ENCODE data around the gene ITPK1.

ITPK1 gene

GRCh38 chr14:93023039-93023438, 92.7 kb downstream of the ITPK1 start:
- no peak for DNase-seq

DNA sequence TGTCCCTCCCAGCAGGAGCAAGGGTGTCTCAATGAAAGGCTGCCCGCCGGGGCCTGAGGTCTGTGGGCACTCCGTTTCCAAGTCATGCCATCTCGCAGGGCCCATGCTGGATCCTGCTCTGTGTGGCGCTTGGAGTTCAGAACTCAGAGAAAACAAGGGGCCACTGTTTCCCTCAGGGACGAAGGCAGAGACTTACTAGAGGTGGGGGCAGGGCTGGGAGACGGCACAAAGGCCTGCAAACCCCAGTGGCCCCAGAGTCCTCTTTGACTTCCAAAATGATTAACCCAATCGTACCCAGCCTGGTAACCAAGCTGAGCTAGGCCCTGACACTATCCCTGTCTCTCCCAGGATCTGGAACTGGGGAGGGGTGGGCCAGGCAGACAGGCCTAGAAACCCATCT, 95.8 kb downstream of the ITPK1 start:
- no peak for DNase-seq

- DNase-seq, result no peak
Measured at GRCh38 chr14:93019367-93019843, 96.3 kb downstream of the ITPK1 start.

- DNase-seq, result no peak
Measured at GRCh38 chr14:93018366-93018765, 97.4 kb downstream of the ITPK1 start.

GRCh38 chr14:93017898-93018297, 97.8 kb downstream of the ITPK1 start:
- DNase-seq, result no peak

DNA sequence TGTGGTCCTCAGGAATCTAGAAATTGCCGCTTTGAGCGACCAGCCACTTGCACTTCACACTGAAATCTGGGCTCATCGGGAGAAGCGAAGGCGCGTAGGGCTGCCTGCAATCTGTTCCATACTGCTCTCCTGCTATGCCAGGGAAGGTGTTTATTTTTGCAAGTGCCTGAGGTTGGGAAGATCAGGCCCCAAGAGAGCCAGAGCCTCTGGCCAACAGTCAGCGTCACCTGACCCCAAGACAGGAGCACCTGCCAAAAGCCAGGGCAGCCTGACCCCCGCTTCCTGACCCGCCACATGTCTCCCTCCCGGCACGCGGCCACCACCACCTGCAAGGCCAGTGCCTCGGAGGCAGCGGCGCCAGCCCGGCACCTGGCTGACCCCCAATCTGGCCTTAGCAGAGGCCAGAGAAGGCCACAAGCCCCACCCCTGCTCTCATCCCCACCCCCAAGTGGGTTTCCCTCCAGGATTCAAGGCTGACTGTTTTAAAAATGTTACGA, 98.4 kb downstream of the ITPK1 start:
- no peak for DNase-seq

DNA sequence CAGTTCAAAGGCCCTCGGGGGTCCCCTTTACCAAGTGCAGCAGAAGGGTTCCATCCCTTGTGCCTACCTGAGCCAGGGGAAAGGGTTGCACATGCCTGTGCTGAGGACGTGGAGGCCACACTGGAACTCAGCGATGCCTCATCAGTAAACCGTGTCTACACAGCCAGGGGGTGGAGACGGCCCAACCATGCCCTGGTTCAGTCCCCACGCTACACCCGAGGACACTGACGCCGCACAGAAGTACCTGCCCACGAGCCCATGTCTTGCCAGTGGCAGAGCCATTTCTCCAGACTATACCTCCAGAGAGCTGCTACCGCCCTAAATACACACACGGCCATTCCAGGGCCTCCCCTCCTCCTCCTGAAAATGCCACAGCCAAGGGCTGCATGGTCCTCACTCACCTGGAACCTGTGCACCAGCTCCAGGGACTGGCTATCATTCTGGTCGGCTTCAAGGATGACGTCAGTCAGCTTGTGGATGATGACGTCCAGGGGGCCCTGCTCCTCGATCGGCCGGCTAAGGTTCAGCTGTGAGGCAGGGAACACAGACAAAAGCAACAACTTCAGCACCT, 99.4 kb downstream of the ITPK1 start:
- DNase-seq, result no peak

DNA sequence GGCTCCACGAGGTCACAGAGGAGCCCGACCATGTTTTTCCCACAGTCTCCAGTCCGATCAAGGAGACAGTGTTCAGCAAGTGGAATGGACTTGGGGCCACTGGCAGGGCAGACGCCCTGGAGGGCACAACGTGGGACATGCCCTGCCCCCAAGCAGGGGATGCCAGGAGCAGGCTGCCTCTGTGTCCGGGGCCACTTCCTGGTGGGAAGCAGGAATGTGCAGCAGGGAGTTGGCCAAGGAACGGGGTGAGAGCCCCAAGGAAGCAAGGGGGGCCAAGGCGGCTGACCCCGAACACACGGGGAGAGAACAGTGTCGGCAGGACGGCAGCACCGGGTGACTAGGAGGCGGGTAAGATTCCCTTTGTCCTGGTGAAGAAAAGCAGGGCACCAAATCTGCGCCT, 100.2 kb downstream of the ITPK1 start:
- no peak for DNase-seq

DNA sequence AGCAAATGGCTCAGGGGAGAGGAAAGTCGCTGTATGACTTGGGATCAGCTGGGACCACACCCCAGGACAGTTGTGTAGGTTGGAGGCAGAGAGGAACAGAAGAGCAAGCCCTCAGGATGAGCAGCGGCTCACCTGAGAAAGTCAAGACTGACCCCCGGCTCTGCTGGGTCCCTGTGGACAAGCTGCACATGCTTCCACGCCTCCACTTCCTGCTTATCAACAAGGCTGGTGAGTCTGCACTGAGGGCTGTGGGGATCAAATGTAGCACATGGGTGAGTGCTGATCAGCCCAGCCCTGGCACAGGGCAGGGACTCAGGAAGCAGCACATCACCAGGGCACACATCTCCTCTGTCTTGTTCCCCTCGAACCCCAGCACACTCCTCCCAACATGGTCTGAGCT, 100.7 kb downstream of the ITPK1 start:
- DNase-seq, result no peak

DNA sequence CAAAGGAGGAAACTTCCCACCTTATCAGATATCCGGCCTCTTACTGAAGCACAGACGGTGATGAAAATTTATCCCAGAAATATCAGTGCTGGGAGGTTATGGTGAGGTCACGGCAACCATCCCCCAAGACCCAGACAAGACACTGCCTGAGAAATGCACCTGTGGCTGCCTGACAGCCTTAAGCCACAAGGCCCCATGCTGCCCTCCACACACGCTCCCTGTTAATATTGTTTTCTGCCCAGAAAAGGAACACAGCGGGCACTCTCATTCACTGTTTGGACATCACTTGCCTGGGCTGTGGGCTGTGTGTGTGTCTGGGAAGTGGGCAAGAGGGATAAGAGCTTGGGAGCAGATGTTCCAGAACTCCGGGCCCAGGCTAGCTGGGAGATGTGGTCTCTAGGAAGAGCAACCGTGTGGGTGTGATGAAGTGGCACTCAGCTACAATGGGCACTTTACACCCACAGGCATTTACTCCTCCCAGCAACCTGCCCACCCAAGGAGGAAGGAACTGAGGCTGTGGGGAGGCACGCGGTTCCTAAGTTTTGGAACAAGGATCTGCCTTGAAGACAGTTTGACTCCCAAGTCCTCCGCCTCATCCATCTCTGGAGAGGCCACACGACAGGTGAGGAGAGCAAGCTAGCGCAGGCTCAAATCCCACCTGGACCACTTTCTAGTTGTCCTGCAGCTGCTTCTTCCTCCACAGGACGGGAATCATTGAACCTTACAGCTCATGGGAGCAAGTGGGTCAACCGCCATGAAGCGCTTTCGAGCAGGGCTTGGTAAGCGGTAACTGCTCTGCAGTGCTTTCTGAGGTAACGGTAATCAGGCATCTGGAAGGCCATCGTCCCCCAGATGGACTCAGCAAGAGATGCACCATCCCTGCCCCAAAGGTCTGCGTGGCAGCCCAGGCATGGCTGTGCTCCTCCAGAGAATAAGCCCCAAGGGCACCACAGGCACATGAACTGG, 101.4 kb downstream of the ITPK1 start:
- DNase-seq, result no peak

GRCh38 chr14:93012951-93013719, 102.6 kb downstream of the ITPK1 start:
- DNase-seq, result no peak

DNA sequence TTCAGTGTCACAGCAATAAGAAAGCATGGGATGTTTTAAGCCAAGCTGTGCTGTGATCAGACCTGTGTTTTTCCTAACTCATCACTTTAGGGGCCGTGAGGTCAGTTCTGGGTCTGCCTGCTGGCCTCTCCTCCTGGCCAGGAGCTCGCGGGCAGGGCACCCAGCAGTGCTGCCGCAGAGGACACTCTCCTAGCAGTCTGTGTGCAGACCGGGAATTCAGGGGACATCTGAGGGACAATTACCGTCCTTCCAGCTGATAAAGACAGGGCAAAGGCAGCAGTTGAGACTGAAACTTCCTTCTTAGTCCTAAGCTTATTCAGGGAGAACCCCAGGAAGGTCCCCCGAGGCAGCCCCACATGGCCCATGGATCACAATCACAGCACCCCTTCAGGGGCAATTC, 103.2 kb downstream of the ITPK1 start:
- no peak for DNase-seq

GRCh38 chr14:93011650-93012325, 103.9 kb downstream of the ITPK1 start:
- no peak for DNase-seq

DNA sequence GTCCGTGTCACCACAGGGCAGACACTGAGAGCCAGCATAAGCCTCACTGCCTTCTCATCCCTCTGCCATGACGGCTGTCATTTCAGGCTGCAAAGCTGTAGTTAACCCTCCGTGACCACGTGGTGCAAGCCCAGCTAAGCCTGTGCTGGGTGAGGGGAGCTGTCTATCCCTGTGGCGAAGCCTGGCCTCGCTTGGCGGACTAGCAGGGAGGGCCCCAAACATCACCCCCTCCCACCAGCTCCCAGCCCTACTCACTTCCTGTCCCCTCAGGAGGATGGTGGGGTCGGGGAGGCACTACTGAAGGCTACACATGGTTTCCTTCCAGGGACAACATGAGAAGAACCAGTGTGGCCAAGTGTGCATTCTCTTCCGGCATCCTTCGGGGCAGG, 104.6 kb downstream of the ITPK1 start:
- DNase-seq, result no peak

DNA sequence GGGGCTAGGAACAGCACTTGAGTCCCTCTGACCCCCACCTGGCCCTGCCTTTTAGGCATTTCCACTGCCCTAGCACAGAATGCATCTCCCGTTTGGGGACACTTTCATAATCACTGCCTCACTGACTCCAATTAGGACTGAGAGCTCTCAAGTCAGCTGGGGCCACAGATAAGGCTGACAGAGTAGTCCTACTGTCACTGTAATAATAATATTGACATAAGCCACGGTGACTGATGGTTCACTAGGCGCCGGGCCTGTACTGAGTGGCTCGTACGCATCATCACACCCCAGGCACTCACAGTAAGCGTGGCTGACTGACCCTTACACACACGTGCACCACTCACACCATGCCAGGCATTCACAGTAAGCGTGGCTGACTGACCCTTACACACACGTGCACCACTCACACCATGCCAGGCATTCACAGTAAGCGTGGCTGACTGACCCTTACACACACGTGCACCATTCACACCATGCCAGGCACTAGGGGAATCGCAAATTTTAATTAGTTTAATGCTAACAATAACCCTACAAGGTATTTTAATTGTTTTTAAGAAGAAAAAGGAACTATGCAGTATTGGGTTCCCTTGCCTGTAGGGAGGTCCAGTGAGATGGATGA, 105.1 kb downstream of the ITPK1 start:
- no peak for DNase-seq

GRCh38 chr14:93010130-93010499, 105.6 kb downstream of the ITPK1 start:
- DNase-seq, result no peak

- DNase-seq, result no peak
Measured at GRCh38 chr14:93009471-93010129, 106.1 kb downstream of the ITPK1 start.

DNA sequence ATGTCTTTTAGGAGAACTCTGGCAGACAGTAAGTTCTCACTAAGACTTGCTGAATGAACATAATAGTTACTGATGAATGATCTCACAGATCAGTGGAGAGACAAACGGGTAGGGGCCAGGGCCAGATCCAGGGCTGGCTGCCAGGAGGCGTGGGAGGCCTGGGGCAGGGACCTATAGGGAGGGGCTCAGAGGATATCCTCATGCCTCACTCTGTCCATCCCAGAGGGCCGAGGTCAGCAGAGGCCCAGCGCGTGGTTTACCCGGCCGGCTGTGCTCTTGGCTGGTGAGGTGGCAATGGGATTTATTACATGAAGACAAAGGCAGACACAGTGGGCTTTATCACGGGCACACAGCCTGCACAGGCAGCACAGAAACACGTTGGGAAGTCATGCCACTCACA, 107.3 kb downstream of the ITPK1 start:
- DNase-seq, result no peak

DNA sequence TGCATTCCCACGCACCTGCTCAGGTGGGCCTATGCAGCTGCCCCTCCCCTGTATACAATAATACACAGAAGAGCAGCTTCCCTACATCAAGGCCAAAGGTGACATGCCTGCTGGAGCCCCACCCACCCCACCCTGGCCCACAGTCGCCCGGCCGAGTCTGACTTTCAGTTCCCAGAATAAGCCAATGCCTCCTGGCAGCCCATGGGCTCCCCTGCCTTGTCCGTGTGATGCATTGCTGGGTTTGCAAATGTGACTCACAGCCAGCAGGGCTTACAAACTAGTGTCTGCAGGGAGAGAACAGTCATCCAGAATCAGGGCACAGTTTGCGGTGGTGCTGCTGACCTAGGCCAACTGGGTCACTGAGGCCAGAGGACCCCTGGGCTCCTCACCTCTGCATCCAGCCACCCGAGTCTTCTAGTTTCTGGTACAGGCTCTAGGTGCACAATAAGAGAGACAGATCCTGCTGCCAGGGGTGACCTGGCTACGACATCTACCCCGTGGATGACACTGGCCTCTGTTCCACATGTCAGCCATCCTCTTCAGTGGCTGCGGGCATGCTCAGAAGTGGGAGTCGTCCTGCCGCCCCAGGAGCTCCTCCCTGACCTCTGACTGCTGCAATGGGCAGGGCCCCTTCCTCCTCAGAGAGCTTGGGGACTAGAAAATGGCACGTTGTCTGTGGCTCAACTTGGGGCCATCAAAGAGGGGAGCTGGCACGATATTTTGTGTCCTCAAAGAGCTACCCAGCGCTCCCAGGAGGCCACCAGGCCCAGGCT, 108.3 kb downstream of the ITPK1 start:
- DNase-seq, result no peak

- DNase-seq, result no peak
Measured at GRCh38 chr14:93006567-93007051, 109.1 kb downstream of the ITPK1 start.

GRCh38 chr14:93005838-93006237, 109.9 kb downstream of the ITPK1 start:
- DNase-seq, result no peak
